CD14-positive monocyte (primary cell): ENCODE results near the gene TNFRSF9. TPM values are rescaled to one million over a fixed set of nuclear protein-coding genes. Genes with fewer than 3 reads are reported as not detected.
A peak's percentile ranks its signal among the peaks of the same experiment; 100 is the strongest.
"Not testable (repeated sequence)": the region's sequence is repeated elsewhere in the genome, so short reads cannot be mapped to it uniquely, and the experiment has no call there.

Experiments
- DNase-seq, 3 donors: peaks; one replicate each; pipeline ENCODE4 v3.0.0-alpha.2; 2011 to 2022
- H2AFZ ChIP-seq: 2 replicates; pipeline ENCODE4 v1.6.0; 2012; ENCODE audit warnings: mild to moderate bottlenecking, low read depth, low read length, inconsistent platforms; ENCODE audit not compliant: insufficient read depth, poor library complexity, severe bottlenecking
- H3K27ac ChIP-seq, 2 donors: 1 replicate in 1 of 2; 2 replicates in 1 of 2; pipeline ENCODE4 v1.5.1; 2012 to 2013; ENCODE audit warnings: low read length in 2 of 2, control low read depth in 1 of 2, inconsistent platforms in 1 of 2, low read depth in 1 of 2, mild to moderate bottlenecking in 1 of 2
- H3K27me3 ChIP-seq, 2 donors: one replicate each; pipeline versions ENCODE4 v1.6.0 to v1.6.1; 2011 to 2013; ENCODE audit warnings: low read length in 2 of 2; ENCODE audit not compliant: control insufficient read depth in 2 of 2, insufficient read depth in 2 of 2
- H3K36me3 ChIP-seq, 2 donors: replicated peaks in 1 of 2; 1 replicate in 1 of 2; 2 replicates in 1 of 2; pipeline versions ENCODE4 v1.5.1 to v1.6.1; 2012 to 2013; ENCODE audit warnings: low read length in 2 of 2, control low read depth in 1 of 2, inconsistent platforms in 1 of 2, mild to moderate bottlenecking in 1 of 2; ENCODE audit not compliant: insufficient read depth in 2 of 2, control insufficient read depth in 1 of 2
- H3K4me1 ChIP-seq, 2 donors: 1 replicate in 1 of 2; 2 replicates in 1 of 2; pipeline versions ENCODE4 v1.5.1 to v1.6.1; 2012 to 2013; ENCODE audit warnings: low read length in 2 of 2, control low read depth in 1 of 2, inconsistent platforms in 1 of 2, mild to moderate bottlenecking in 1 of 2, moderate library complexity in 1 of 2; ENCODE audit not compliant: insufficient read depth in 2 of 2, control insufficient read depth in 1 of 2
- H3K4me2 ChIP-seq: replicated peaks from 2 replicates; pipeline ENCODE3; 2012; ENCODE audit warnings: low read length, moderate library complexity, mild to moderate bottlenecking; ENCODE audit not compliant: poor library complexity, severe bottlenecking; ENCODE audit errors: extremely low read depth
- H3K4me3 ChIP-seq, 3 experiments: fragments of 200-600 bp in 1 of 3; sonication (generic) in 1 of 3; replicated peaks in 1 of 3; 1 replicate in 2 of 3; 2 replicates in 1 of 3; pipeline ENCODE4 v1.5.1; 2011 to 2013; ENCODE audit warnings: low read length in 3 of 3, mild to moderate bottlenecking in 3 of 3, control low read depth in 2 of 3, low read depth in 2 of 3, inconsistent platforms in 1 of 3, moderate library complexity in 1 of 3
- H3K79me2 ChIP-seq: 2 replicates; pipeline ENCODE4 v1.6.0; 2012; ENCODE audit warnings: mild to moderate bottlenecking, control low read depth, inconsistent platforms, low read length, moderate library complexity; ENCODE audit not compliant: insufficient read depth
- H3K9ac ChIP-seq: 2 replicates; pipeline ENCODE4 v1.6.0; 2017; ENCODE audit warnings: low read length, mild to moderate bottlenecking; ENCODE audit not compliant: insufficient read depth, poor library complexity, severe bottlenecking
- H3K9me3 ChIP-seq, 2 donors: replicated peaks in 1 of 2; 1 replicate in 1 of 2; 2 replicates in 1 of 2; pipeline versions ENCODE4 v1.5.1 to v1.6.1; 2012 to 2013; ENCODE audit warnings: low read length in 2 of 2, control low read depth in 1 of 2; ENCODE audit not compliant: control insufficient read depth in 1 of 2, insufficient read depth in 1 of 2
- H4K20me1 ChIP-seq: 2 replicates; pipeline ENCODE4 v1.6.0; 2012; ENCODE audit warnings: mild to moderate bottlenecking, low read length, control low read depth, moderate library complexity; ENCODE audit not compliant: insufficient read depth
- H3K27ac Mint-ChIP-seq, 7 donors: one replicate each; pipeline ENCODE4 v1.8.0; 2020; ENCODE audit warnings: mild to moderate bottlenecking in 7 of 7, mixed read lengths in 7 of 7, moderate library complexity in 6 of 7, inconsistent platforms in 2 of 7
- H3K27me3 Mint-ChIP-seq, 3 donors: one replicate each; pipeline ENCODE4 v1.8.0; 2021 to 2022; ENCODE audit warnings: low read depth in 3 of 3, mild to moderate bottlenecking in 3 of 3, mixed read lengths in 3 of 3, moderate library complexity in 3 of 3, inconsistent platforms in 1 of 3
- H3K36me3 Mint-ChIP-seq, 2 donors: one replicate each; pipeline ENCODE4 v1.8.0; 2020; ENCODE audit warnings: mixed read lengths in 2 of 2, inconsistent platforms in 1 of 2, mild to moderate bottlenecking in 1 of 2
- H3K4me1 Mint-ChIP-seq: one replicate; pipeline ENCODE4 v1.8.0; 2020; ENCODE audit warnings: mild to moderate bottlenecking, mixed read lengths
- H3K4me3 Mint-ChIP-seq, 2 donors: one replicate each; pipeline ENCODE4 v1.8.0; 2020; ENCODE audit warnings: mild to moderate bottlenecking in 2 of 2, mixed read lengths in 2 of 2, moderate library complexity in 1 of 2
- H3K9me3 Mint-ChIP-seq, 7 donors: one replicate each; pipeline ENCODE4 v1.8.0; 2020 to 2022; ENCODE audit warnings: mixed read lengths in 7 of 7, mild to moderate bottlenecking in 6 of 7, moderate library complexity in 6 of 7, inconsistent platforms in 2 of 7
- WGBS: methylation state at CpG from one replicate; pipeline ENCODE4 v1.1.5; 2013; ENCODE audit warnings: missing lambda C conversion rate; ENCODE audit not compliant: insufficient coverage; 5-methylcytosine and 5-hydroxymethylcytosine counted together
- intact Hi-C, 2 donors: fragments of 100-400 bp; cut with micrococcal nuclease; formaldehyde crosslinking; loops; one replicate each; pipeline versions ENCODE4 v1.15.0 to v1.15.1; 2023
- polyA plus RNA-seq, 3 donors: library from polyadenylated mRNA; depleted of rRNA in 1 of 3; unstranded in 2 of 3; stranded (reverse) in 1 of 3; fragments of 300-500 nt in 2 of 3; fragments of >200 nt in 1 of 3; fragmentation: Illumina TruSeq in 2 of 3; gene quantifications; 1 replicate in 2 of 3; 2 replicates in 1 of 3; pipeline ENCODE4 v1.2.3, GENCODE V29; 2012 to 2021
- TF ChIP-seq, protein P1 (sequence below): fragments of 200-600 bp; IDR thresholded peaks from one replicate; pipeline ENCODE4 v1.8.0; 2022; ENCODE audit warnings: antibody characterized with exemption, mild to moderate bottlenecking

Gene TNFRSF9
- polyA plus RNA-seq, 3 donors: 1.1 to 2.6 (median 2.6) TPM

DNA sequence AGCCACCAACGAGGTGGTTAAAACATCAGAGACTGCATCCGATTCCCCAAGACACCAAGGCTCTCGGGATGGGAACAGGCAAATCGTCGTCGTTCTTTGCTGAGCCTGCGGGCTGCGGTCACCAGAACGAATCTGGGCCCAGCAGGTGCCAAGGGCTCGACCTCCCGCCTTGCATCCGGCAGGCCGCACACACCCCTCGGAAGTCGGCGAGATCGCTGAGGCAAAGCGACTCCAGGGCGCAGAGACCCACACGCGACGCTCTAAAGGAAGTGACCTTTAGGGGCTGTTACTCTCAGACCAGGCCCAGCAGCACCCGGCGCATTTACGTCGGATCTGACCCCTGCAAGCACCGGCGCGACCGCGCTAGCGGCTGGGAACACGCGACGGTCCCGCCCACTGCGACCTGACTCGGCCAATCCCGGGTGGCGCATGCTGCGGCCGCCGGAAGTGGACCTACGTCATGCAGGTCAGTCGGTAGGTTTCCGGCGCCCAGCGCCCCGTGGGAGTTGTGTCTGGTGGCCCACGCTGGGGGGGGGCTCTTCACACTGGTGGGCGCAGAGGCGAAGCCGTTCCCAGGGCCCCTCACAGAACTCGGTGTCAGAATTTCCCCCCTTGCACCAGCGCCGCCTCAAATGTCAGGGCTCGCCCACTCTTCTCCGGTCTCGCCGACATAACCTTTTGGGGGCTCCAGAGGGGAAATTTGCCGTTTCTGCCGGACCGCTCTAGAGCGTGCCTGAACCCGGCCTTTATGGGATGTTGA is 13.4 kb upstream of the TNFRSF9 start:
- WGBS: under 1% methylated on average over 60 of the region's 65 CpGs
- no peaks in the 10 kb centered on the region for H4K20me1 ChIP-seq
- peaks cover 13 to 15% of the 10 kb centered on the region in 2 donors for H3K4me1 ChIP-seq
- peak; percentile 93 to 97 (median 95) for DNase-seq
- peak overlapping the region; percentile 92 to 96 for H3K27ac ChIP-seq
- H3K4me1 Mint-ChIP-seq: peaks cover 11% of the 10 kb centered on the region
- peak overlapping the region; percentile 95 to 97 (median 96) for H3K27ac Mint-ChIP-seq
- H3K79me2 ChIP-seq: no peaks in the 10 kb centered on the region
- no peaks in the 10 kb centered on the region for H3K27me3 ChIP-seq
- H3K4me3 ChIP-seq: peak overlapping the region; percentile 46 to 76 (median 62)
- peaks cover 0 to 2% (median 0%) of the 10 kb centered on the region in 7 donors for H3K9me3 Mint-ChIP-seq
- peak overlapping the region; percentile 78 to 89 for H3K4me3 Mint-ChIP-seq
- intact Hi-C loops: no loop called here
- peaks cover 3% of the 10 kb centered on the region in 3 donors for H3K27me3 Mint-ChIP-seq
- TF ChIP-seq, protein P1, sequence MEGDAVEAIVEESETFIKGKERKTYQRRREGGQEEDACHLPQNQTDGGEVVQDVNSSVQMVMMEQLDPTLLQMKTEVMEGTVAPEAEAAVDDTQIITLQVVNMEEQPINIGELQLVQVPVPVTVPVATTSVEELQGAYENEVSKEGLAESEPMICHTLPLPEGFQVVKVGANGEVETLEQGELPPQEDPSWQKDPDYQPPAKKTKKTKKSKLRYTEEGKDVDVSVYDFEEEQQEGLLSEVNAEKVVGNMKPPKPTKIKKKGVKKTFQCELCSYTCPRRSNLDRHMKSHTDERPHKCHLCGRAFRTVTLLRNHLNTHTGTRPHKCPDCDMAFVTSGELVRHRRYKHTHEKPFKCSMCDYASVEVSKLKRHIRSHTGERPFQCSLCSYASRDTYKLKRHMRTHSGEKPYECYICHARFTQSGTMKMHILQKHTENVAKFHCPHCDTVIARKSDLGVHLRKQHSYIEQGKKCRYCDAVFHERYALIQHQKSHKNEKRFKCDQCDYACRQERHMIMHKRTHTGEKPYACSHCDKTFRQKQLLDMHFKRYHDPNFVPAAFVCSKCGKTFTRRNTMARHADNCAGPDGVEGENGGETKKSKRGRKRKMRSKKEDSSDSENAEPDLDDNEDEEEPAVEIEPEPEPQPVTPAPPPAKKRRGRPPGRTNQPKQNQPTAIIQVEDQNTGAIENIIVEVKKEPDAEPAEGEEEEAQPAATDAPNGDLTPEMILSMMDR: no peak
- H2AFZ ChIP-seq: peak overlapping the region; percentile 95
- H3K9me3 ChIP-seq: no peaks in the 10 kb centered on the region
- peak overlapping the region; percentile 82 for H3K4me2 ChIP-seq
- H3K36me3 ChIP-seq: no peaks in the 10 kb centered on the region
- no peaks in the 10 kb centered on the region for H3K36me3 Mint-ChIP-seq
- peak overlapping the region; percentile 85 for H3K9ac ChIP-seq

- H3K27me3 Mint-ChIP-seq, H3K4me3 ChIP-seq, H3K27ac ChIP-seq, H3K36me3 ChIP-seq, H3K36me3 Mint-ChIP-seq, H3K79me2 ChIP-seq, H3K4me2 ChIP-seq, H2AFZ ChIP-seq, H3K27ac Mint-ChIP-seq, DNase-seq, H4K20me1 ChIP-seq, H3K9me3 ChIP-seq, H3K27me3 ChIP-seq, H3K9ac ChIP-seq, H3K9me3 Mint-ChIP-seq, intact Hi-C loops, H3K4me3 Mint-ChIP-seq: not testable (repeated sequence)
- peaks cover 11% of the 10 kb centered on the region for H3K4me1 Mint-ChIP-seq
- peaks cover 13 to 15% of the 10 kb centered on the region in 2 donors for H3K4me1 ChIP-seq
- no CpG with 5 or more reads among the region's 30 CpGs for WGBS
Measured at GRCh38 chr1:7952791-7953190, 12.2 kb upstream of the TNFRSF9 start.
